ENCODE results near the gene TRIM24. TPM values are rescaled to one million over a fixed set of nuclear protein-coding genes. Genes with fewer than 3 reads are reported as not detected.

Gene TRIM24
- total and polyA plus RNA-seq, 4 donors: 7.0 to 33.0 (median 17.4) TPM

DNA sequence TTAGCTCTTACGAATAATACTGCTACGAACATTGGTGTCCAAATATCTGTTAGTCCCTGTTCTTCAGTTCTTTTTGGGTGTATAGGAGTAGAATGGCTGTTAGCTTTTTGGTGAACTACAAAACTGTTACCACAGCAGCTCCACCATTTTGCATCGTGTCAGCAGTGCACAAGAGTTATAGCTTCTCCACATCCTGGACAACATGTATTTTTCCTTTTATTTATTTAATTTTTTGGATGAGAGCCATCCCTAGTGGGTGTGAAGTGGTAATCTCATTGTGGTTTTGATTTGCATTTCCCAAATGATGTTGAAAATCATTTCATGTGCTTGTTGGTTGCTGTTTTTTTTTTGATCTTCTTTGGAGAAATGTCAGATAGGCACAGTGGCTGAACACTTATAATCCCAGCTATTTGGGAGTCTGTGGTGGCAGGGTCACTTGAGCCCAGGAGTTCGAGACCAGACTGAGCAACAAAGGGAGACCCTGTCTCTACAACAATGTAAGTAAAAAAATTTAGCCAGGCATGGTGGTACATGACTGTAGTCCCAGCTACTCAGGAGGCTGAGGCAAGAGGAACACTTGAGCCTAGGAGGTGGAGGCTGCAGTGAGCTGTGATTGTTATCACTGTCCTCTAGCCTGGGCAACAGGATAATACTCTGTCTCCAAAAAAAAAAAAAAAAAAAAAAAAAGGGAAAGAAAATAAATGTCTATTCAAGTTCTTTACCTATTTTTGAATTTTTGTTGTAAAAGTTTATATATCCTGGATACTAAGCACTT, 31.7 kb downstream of the TRIM24 start:
- Histone ChIP-seq H3K9ac (ENCODE audit: insufficient read depth in 1 of 2, low read length in 2 of 2) (no peak overlapping the region), H3K27me3 (ENCODE audit: control insufficient read depth in 3 of 3, insufficient read depth in 3 of 3, low read length in 2 of 3) (no peaks in the 10 kb centered on the region), H3K4me3 (no peak overlapping the region), H3K4me1 (ENCODE audit: control insufficient read depth in 5 of 5, insufficient read depth in 5 of 5, low read length in 5 of 5) (peaks cover 0 to 3% (median 0%) of the 10 kb centered on the region in 5 donors), H3K27ac (ENCODE audit: low read depth in 1 of 2, low read length in 1 of 2) (no peak overlapping the region), H3K36me3 (ENCODE audit: control insufficient read depth in 4 of 4, insufficient read depth in 4 of 4, low read length in 4 of 4) (no peaks in the 10 kb centered on the region), H3K9me3 (ENCODE audit: control insufficient read depth in 4 of 4, insufficient read depth in 3 of 4, low read length in 3 of 4) (no peaks in the 10 kb centered on the region)
- DNase-seq: peak in 2 of 3 donors; percentile 13 to 14
- 69 to 77% methylated on average over 4 of the region's 4 CpGs for WGBS, 2 donors
- TF ChIP-seq CTCF (IDR thresholded peaks at IDR 0.05; ENCODE audit: control extremely low read depth, extremely low read depth): no peak
- ATAC-seq (ENCODE audit: insufficient read depth, low FRiP score): no peak

DNA sequence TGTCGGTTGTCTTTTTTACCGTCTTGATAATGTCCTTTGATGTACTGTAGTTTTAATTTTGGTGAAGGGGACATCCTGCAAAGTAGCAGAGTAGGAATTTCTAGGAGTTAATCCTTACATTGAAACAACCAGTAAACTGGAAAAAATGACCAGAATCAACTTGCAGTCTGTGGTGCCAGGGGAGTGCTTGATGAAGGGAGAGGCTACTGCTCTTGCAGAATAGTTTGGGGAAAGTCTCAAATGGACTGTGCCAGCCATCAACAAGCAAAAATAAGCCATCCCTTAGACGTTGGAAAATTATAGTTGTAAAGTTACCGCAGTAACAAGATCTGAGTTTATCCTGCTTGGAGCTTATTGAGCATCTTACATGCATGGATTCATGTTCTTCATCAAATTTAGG, 32.4 kb downstream of the TRIM24 start:
- no peaks in the 10 kb centered on the region for H3K9me3 ChIP-seq (ENCODE audit: control insufficient read depth in 4 of 4, insufficient read depth in 3 of 4, low read length in 3 of 4)
- DNase-seq: no peak

DNA sequence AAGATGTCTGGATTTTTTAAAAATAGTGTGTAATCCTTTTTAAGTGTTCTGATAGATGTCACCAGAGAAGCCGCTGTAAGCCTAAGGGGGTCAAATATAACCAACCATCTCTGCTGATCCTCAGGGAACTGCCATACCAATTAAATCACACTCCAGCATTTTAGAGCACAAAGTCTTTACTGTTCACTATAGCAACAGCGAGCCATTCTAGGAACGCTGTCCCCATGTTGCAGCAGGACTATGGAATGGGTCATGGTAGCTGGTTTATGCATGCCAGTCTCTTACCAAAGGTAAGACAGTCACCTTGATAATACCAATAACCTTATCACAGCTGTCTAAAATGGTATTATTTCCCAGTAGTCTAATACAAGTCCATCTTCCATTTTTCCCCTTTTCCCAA, 33.5 kb downstream of the TRIM24 start:
- H3K9ac ChIP-seq (ENCODE audit: insufficient read depth in 1 of 2, low read length in 2 of 2): no peak overlapping the region
- H3K27me3 ChIP-seq (ENCODE audit: control insufficient read depth in 3 of 3, insufficient read depth in 3 of 3, low read length in 2 of 3): no peaks in the 10 kb centered on the region
- no peaks in the 10 kb centered on the region for H3K9me3 ChIP-seq (ENCODE audit: control insufficient read depth in 4 of 4, insufficient read depth in 3 of 4, low read length in 3 of 4)
- ATAC-seq (ENCODE audit: insufficient read depth, low FRiP score) (no peak), DNase-seq (no peak)
- TF ChIP-seq CTCF (IDR thresholded peaks at IDR 0.05; ENCODE audit: control extremely low read depth, extremely low read depth): no peak
- H3K4me3 ChIP-seq: no peak overlapping the region
- no peak overlapping the region for H3K27ac ChIP-seq (ENCODE audit: low read depth in 1 of 2, low read length in 1 of 2)
- H3K4me1 ChIP-seq (ENCODE audit: control insufficient read depth in 5 of 5, insufficient read depth in 5 of 5, low read length in 5 of 5): peaks cover 0 to 3% (median 0%) of the 10 kb centered on the region in 5 donors
- no peaks in the 10 kb centered on the region for H3K36me3 ChIP-seq (ENCODE audit: control insufficient read depth in 4 of 4, insufficient read depth in 4 of 4, low read length in 4 of 4)
- WGBS, 2 donors: 93 to 98% methylated on average over 3 of the region's 3 CpGs

More for the DNA sequence above, 32.4 kb downstream of the TRIM24 start:
- Histone ChIP-seq H3K27ac (ENCODE audit: low read depth in 1 of 2, low read length in 1 of 2) (no peak overlapping the region), H3K36me3 (ENCODE audit: control insufficient read depth in 4 of 4, insufficient read depth in 4 of 4, low read length in 4 of 4) (no peaks in the 10 kb centered on the region), H3K27me3 (ENCODE audit: control insufficient read depth in 3 of 3, insufficient read depth in 3 of 3, low read length in 2 of 3) (no peaks in the 10 kb centered on the region), H3K4me1 (ENCODE audit: control insufficient read depth in 5 of 5, insufficient read depth in 5 of 5, low read length in 5 of 5) (peaks cover 0 to 3% (median 0%) of the 10 kb centered on the region in 5 donors), H3K4me3 (no peak overlapping the region), H3K9ac (ENCODE audit: insufficient read depth in 1 of 2, low read length in 2 of 2) (no peak overlapping the region)
- ATAC-seq (ENCODE audit: insufficient read depth, low FRiP score): no peak
- no peak for TF ChIP-seq CTCF (IDR thresholded peaks at IDR 0.05; ENCODE audit: control extremely low read depth, extremely low read depth)
- 87 to 92% methylated on average over 4 of the region's 4 CpGs for WGBS, 2 donors
